ENCODE data around the gene MUS81.
"Not testable (repeated sequence)": the region's sequence is repeated elsewhere in the genome, so short reads cannot be mapped to it uniquely, and the experiment has no call there.

MUS81 gene, protein sequence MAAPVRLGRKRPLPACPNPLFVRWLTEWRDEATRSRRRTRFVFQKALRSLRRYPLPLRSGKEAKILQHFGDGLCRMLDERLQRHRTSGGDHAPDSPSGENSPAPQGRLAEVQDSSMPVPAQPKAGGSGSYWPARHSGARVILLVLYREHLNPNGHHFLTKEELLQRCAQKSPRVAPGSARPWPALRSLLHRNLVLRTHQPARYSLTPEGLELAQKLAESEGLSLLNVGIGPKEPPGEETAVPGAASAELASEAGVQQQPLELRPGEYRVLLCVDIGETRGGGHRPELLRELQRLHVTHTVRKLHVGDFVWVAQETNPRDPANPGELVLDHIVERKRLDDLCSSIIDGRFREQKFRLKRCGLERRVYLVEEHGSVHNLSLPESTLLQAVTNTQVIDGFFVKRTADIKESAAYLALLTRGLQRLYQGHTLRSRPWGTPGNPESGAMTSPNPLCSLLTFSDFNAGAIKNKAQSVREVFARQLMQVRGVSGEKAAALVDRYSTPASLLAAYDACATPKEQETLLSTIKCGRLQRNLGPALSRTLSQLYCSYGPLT

DNA sequence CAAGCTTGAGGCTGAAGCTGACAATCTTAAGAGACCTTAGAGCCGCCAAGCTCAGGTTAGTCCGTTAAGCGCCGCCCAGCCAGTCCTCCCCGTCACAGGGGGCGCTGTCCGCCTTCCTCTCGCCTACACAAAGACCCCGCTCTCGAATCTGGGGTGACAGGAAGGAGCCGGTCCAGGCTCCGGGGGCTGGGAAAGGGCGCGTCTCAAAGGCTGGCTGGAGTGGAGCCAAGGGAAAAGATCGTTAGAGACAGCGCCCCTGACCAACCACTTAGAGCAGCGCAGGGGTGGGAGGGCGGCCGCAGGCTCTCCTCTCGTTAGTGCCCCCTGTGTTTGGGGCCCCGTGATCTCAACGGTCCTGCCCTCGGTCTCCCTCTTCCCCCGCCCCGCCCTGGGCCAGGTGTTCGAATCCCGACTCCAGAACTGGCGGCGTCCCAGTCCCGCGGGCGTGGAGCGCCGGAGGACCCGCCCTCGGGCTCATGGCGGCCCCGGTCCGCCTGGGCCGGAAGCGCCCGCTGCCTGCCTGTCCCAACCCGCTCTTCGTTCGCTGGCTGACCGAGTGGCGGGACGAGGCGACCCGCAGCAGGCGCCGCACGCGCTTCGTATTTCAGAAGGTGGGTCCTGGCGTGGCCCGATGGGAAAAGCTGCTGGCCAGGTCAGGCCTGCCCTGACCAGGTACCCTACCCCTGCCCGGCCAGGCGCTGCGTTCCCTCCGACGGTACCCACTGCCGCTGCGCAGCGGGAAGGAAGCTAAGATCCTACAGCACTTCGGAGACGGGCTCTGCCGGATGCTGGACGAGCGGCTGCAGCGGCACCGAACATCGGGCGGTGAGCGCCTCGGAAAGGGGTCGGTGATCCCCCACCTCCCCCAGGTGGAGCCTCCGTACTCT, at the start of gene MUS81:
Gene MUS81 (plus strand): TSS at position 156 of the 887 bp plus-strand sequence. CDS start 321 bp downstream, at position 477.
- ATAC-seq, result peak; percentile 65

DNA sequence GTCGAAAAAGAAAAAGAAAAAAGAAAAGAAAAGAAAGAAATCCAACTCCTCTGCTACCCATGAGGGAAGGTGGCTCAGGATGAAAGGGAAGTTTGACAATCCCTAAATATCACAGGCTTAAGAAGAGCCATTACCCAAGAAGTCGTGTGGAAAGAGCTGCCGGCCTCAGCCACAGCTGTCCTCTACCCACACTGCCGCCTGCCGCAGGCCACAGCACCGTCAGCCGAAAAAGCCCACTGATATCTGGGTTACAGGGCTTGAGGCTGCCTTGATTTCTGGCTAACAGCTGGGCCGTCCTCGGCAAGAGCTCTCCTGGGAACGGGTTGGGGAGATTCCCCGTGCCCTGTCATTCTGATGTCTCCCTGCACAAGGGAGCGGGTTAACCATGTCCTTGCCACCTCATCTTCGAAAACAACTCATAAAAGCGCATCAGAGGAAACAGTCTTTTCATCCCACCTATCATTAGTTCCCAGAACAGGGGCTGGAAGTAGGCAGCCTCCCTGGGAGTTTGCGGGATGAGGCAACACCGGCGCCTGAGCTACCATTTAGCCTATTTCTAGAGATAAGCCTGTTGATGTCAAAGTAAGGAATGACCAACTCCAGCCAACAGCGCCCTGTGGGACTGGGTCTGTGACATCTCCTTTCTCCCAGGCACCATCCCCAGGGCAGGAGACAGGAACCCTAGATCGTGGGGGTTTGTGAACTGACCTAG, 48.3 kb upstream of the MUS81 start:
- H3K27me3 Mint-ChIP-seq, result peaks cover 9% of the 10 kb centered on the region
- no peaks in the 10 kb centered on the region for H3K9me3 Mint-ChIP-seq
- H3K27ac Mint-ChIP-seq, result peak overlapping the region; percentile 71
- peaks cover 28% of the 10 kb centered on the region for H3K4me1 Mint-ChIP-seq
- no peaks in the 10 kb centered on the region for H3K36me3 Mint-ChIP-seq
- ATAC-seq, result peak; percentile 45
- H3K4me3 Mint-ChIP-seq, result no peak overlapping the region

More for the DNA sequence above, at the start of gene MUS81:
- Mint-ChIP-seq H3K9me3 (no peaks in the 10 kb centered on the region), H3K4me1 (peaks cover 62% of the 10 kb centered on the region), H3K27ac (peak within 1 kb of the TSS; percentile 97), H3K36me3 (peaks cover 45% of the 10 kb centered on the region), H3K27me3 (no peaks in the 10 kb centered on the region), H3K4me3 (peak within 1 kb of the TSS; percentile 90)

DNA sequence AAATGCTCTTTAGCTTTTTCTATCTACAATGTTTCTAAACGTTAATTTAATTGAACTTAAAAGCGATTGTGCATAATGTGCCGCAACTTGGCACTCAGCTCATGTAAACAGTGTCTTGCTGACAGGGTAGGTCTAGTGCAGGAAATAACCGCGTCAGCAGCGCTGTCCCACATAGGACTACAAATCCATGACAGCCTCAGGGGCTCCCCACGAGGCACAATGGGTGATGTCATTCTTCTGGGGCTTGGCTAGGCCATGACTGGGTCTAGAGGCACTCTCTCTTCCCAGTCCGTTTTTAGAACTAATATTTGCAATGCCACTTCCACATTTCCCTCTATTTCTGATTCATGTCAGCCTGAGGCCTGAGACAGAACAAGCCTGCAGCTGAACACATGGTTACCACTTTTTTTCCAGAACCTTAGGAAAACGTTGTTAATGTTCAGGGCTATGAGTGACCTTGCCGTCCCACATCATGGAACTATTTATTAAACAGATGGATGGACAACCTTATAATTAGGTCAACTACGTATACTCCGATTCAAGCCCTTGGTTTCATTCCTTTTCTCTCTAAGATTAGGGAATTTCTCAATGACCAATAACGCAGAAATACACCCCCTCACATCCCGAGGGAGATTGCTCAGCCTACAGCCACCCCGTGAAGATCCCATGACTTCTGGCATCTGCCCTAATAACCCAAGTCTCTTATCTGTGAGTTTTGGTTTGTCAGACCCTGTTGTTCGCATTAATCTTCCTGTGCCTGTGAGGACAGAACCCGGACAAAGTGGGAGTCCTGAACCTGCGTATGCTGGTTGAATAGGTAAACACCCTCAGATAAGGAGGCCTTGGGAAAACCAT, 45.9 kb upstream of the MUS81 start:
- H3K4me3 Mint-ChIP-seq, result no peak overlapping the region
- no peak for ATAC-seq
- no peaks in the 10 kb centered on the region for H3K27me3 Mint-ChIP-seq
- peaks cover 35% of the 10 kb centered on the region for H3K4me1 Mint-ChIP-seq
- peak overlapping the region; percentile 35 for H3K27ac Mint-ChIP-seq
- no peaks in the 10 kb centered on the region for H3K36me3 Mint-ChIP-seq
- H3K9me3 Mint-ChIP-seq, result no peaks in the 10 kb centered on the region

DNA sequence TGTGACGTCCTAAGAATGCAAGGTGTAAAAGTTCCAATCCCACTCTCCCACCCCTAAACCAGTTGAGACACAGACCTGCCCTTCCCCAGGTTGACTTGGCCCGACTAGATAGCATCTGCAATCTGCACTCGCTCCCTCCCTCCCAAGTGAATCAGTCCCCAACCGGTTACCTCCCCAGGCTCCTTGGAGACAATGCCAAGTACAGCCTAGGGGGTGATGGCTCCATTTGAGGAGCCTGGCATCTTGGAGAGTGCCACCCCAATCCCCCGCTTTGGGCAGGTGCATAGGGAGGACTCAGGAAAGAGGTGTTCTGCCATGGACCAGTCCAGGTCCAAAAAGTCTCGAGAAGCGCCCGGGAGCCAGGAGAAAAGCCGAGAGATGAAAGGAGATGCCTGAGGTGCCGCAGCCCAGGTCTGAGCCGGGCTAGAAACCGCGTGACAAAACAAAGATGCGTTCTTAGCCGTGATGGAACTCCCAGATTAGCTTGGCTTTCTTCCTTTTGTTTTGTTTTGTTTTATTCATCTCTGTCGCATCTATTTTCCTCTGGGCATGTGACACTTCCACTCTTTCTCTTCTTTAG, 45.2 kb upstream of the MUS81 start:
- no peaks in the 10 kb centered on the region for H3K36me3 Mint-ChIP-seq
- no peak overlapping the region for H3K4me3 Mint-ChIP-seq
- no peaks in the 10 kb centered on the region for H3K9me3 Mint-ChIP-seq
- ATAC-seq, result no peak
- no peaks in the 10 kb centered on the region for H3K27me3 Mint-ChIP-seq
- H3K4me1 Mint-ChIP-seq, result peaks cover 35% of the 10 kb centered on the region
- no peak overlapping the region for H3K27ac Mint-ChIP-seq

DNA sequence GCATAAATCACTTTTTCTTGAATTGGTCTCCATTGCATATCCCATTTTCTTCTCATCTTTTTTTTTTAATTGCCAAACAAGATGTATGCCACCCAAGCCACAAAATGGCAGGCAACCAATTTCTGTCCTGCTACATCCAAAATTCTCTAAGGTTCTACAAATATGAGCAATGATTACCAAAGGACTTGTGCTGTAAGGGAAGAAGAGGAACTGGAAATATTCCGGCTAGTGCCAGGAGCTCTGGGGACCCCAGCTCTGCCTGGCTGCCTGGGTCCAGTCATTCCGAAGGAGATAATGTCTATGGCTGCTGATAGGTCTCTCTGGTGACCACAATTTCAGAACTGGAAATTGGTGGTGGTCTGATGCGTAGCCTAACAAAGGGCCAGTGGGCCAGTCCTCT, 43.5 kb upstream of the MUS81 start:
- H3K4me1 Mint-ChIP-seq, result peaks cover 30% of the 10 kb centered on the region
- no peak for ATAC-seq
- H3K4me3 Mint-ChIP-seq, result no peak overlapping the region
- H3K9me3 Mint-ChIP-seq, result no peaks in the 10 kb centered on the region
- H3K27me3 Mint-ChIP-seq, result no peaks in the 10 kb centered on the region
- peak overlapping the region; percentile 85 for H3K27ac Mint-ChIP-seq
- H3K36me3 Mint-ChIP-seq, result no peaks in the 10 kb centered on the region

DNA sequence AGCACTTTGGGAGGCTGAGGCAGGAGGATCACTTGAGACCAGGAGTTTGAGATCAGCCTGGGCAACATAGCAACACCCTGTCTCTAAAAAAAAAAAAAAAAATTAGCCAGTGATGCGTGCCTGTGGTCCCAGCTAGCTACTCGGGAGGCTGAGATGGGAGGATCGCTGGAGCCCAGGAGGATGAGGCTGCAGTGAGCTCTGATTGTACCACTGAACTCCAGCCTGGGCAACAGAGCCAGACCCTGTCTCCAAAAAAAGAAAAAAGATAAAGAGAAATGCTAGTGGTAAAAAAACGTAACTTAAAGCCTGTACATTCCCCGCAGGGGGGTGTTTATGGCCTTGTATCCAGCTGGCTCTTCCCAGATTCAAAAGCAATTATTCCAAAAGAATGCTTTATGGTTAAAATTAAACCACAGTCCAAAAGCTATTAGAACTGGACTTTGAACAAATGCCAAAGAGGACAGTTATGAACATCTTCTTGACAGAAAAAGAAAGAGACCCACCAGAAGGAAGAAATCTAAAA, 42.9 kb upstream of the MUS81 start:
- Mint-ChIP-seq H3K27ac (peak overlapping the region; percentile 85), H3K9me3 (no peaks in the 10 kb centered on the region), H3K4me3 (peak overlapping the region; percentile 76), H3K27me3 (no peaks in the 10 kb centered on the region), H3K4me1 (peaks cover 29% of the 10 kb centered on the region), H3K36me3 (no peaks in the 10 kb centered on the region)
- ATAC-seq, result no peak

DNA sequence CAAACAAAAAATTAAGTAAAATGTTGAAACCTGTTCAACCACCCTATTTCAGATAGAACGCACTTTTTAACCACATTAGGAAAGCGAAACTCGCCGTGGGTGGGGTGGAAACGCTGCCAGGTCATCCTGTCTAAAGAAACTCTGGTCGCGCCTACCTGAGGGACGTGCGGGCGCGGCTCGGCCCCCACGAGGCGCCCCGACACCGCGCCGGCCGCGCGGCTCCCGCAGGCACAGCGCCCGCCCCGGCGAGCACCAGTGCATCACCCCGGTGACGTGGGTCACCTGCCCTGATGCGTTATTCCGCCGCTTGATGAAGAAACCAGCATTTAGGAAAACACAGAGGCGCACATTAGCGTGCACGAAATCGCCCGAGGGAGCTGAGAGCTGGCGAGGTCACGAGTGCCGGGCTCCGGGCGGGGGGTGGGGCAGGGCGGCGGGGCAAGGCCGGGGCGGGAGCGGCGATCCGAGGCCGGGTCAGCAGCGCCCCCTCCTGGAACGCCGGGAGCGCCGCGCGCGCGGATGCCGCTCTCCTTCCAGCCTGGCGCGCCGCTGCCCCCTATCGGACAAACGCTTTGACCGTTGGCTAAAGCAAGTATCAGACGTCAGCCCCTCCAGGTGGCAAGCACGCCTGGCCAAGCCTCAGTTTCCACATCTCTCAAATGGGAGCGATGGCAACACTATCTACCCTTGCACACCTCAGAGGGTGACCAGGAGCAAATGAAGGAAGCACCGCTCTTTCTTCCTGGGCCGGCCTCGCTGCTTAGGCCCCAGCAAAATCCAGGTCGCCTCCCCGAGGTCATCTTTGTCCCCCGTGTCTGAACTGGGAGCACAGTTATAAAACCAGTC, 42.2 kb upstream of the MUS81 start:
- Mint-ChIP-seq H3K9me3 (no peaks in the 10 kb centered on the region), H3K27me3 (no peaks in the 10 kb centered on the region), H3K4me3 (peak overlapping the region; percentile 76), H3K36me3 (no peaks in the 10 kb centered on the region), H3K27ac (peak overlapping the region; percentile 85), H3K4me1 (peaks cover 29% of the 10 kb centered on the region)
- ATAC-seq, result peak; percentile 94

DNA sequence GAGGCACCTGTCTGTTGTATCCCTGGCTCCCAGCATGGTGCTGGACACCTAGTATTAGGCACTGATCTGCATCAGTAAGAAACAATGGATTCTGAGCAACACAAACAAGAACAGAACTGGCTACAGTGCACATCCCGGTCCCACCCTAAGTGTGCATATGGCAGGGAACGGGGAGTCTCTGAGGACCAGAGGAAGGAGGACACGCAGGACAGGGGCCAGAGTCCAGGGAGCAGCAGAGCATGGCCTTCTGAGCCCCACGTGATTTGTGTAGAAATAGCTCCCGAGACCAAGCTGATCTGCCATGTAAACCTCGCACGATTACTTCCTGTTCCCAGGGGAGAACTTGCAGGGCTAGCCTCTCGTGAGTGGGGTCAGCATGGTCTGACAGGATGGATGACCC, 39.1 kb upstream of the MUS81 start:
- H3K4me1 Mint-ChIP-seq, result peaks cover 14% of the 10 kb centered on the region
- H3K27me3 Mint-ChIP-seq, result no peaks in the 10 kb centered on the region
- H3K9me3 Mint-ChIP-seq, result no peaks in the 10 kb centered on the region
- no peak overlapping the region for H3K4me3 Mint-ChIP-seq
- H3K27ac Mint-ChIP-seq, result no peak overlapping the region
- H3K36me3 Mint-ChIP-seq, result no peaks in the 10 kb centered on the region
- no peak for ATAC-seq

DNA sequence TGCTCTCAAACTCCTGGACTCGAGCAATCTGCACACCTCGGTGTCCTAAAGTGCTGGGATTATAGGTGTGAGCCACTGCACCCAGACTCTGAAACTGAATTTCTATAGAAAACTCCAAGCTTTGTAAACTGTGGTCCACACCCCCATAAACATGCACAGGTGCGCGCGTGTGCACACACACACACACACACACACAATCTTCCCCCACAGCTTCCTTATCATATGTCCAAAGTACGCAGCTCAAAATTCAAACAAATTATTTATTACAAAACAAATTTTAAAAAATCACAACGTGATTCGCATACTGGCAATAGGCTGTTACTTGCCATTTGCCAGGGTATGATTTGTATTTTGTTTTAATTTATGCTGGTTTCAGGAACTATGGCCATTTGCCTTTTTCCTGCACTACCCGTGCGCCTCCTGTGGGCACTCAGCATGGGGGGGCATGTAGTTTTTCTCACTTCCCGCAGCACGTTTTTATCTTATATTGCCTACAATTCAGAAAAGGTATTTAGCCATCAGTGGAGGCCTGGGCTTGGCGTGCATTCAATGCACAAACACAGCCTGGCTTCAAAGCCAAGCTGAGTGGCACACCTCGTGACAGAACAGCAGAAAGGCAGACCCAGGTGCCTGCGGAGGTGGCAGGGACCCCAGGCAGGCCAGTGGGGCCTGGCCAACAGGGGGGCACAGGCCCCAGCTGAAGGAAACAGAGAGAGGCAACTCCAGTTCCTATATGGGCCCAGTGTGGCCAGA, 37.3 kb upstream of the MUS81 start:
- no peaks in the 10 kb centered on the region for H3K27me3 Mint-ChIP-seq
- no peak overlapping the region for H3K27ac Mint-ChIP-seq
- H3K36me3 Mint-ChIP-seq, result no peaks in the 10 kb centered on the region
- no peaks in the 10 kb centered on the region for H3K4me1 Mint-ChIP-seq
- ATAC-seq, result no peak
- no peak overlapping the region for H3K4me3 Mint-ChIP-seq
- H3K9me3 Mint-ChIP-seq, result no peaks in the 10 kb centered on the region

DNA sequence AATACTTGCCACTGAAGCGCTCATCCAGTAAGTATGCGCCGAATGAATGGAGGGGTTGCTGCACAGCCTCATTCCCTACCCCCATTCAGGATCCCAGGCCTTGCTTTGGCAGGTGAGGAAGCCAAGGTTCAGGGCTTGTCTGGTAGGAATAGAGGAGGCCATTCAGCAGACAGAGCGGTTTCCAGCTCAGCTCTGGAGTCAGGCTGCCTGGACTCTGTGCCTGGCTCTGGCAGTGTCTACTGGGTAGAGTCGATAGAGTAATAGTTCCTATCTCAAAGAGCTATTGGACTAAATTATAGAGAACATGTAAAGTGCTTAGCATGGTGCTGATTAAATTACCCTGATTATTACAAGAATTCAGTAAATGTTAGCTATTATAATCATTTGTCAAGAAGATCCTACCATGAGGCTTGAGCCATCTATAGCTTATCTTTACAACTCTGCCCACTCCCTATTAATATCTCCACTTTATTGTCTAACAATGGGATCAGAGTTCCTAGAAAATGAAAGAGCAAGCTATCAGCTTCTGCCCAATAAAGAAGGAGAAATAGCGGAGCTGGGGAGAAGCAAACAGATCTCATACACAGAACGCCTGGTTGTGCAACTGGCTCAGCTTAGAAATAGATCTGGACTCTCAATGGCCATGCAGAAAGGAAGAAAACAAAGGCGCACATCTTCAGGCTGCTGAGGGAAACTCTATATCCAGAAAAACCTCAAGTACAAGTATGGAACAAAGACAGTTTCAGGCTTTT, 33.1 kb upstream of the MUS81 start:
- ATAC-seq, result no peak
- Mint-ChIP-seq H3K4me1 (peaks cover 9% of the 10 kb centered on the region), H3K27me3 (no peaks in the 10 kb centered on the region), H3K9me3 (no peaks in the 10 kb centered on the region), H3K36me3 (no peaks in the 10 kb centered on the region), H3K4me3 (no peak overlapping the region), H3K27ac (no peak overlapping the region)

DNA sequence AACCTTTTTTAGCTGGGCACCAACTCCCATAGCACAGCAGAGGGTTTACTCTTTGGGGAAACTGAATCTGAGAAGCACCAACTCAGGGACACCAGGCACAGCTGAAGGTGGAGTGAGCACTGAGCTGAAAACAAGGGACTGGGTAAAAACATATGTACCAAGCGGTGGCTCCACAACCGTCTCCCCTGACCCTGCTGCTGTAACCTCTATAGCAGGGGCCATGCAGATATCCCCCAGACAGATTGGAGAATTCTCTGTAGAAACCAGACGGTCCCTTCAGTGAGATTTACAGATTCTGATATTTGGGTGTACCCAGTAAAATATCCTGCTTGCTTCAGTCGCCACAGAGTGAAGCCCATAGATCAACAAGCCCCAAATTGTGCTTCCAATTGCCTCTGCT, 30.8 kb upstream of the MUS81 start:
- peaks cover 20% of the 10 kb centered on the region for H3K4me1 Mint-ChIP-seq
- H3K27ac Mint-ChIP-seq, result no peak overlapping the region
- H3K27me3 Mint-ChIP-seq, result peaks cover 7% of the 10 kb centered on the region
- ATAC-seq, result no peak
- no peak overlapping the region for H3K4me3 Mint-ChIP-seq
- peaks cover 4% of the 10 kb centered on the region for H3K9me3 Mint-ChIP-seq
- no peaks in the 10 kb centered on the region for H3K36me3 Mint-ChIP-seq

DNA sequence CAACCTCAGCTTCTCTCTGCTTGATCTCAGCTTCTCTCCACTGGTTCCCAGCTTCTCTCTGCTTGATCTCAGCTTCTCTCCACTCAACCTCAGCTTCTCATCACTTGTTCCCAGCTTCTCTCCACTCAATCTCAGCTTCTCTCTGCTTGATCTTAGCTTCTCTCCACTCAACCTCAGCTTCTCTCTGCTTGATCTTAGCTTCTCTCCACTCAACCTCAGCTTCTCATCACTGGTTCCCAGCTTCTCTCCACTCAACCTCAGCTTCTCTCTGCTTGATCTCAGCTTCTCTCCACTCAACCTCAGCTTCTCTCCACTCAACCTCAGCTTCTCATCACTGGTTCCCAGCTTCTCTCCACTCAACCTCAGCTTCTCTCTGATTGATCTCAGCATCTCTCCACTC, 28.0 kb upstream of the MUS81 start:
- H3K9me3 Mint-ChIP-seq, ATAC-seq, H3K4me3 Mint-ChIP-seq, H3K27ac Mint-ChIP-seq, H3K27me3 Mint-ChIP-seq, H3K36me3 Mint-ChIP-seq: not testable (repeated sequence)
- peaks cover 20% of the 10 kb centered on the region for H3K4me1 Mint-ChIP-seq

All from stimulated activated memory B cell treated with anti-CD40 and anti-IgM and Interleukin-4, amounts not matched to agents 10 μg/mL and 1 μg/mL and 100 μg/mL, for 72 hours (primary cell).